H1 (cell line): ENCODE measurements around the gene GP9. TPM values are rescaled to one million over a fixed set of nuclear protein-coding genes. Genes with fewer than 3 reads are reported as not detected.

Experiments
- CTCF ChIA-PET: fragments of 300-600 bp; sonication (Branson Sonifier 250); formaldehyde crosslinking; loops from one replicate; lab custom pipeline; 2021; ENCODE audit not compliant: partially characterized antibody; lab: Charles Lee
- POLR2A ChIA-PET: fragments of 300-600 bp; sonication (Branson Sonifier 250); formaldehyde crosslinking; loops from one replicate; lab custom pipeline; 2021; ENCODE audit warnings: inconsistent platforms; ENCODE audit not compliant: partially characterized antibody; lab: Charles Lee
- DNase-seq, 2 experiments: peaks; one replicate each; pipeline versions ENCODE4 v3.0.0 to v3.0.0-alpha.2; 2010 to 2022; ENCODE audit warnings: low spot score in 2 of 2, low read depth in 1 of 2, mixed read lengths in 1 of 2
- FAIRE-seq: peaks from 2 replicates; lab custom pipeline; 2011; peaks lifted over from hg19 to GRCh38; lab: Jason Lieb, UNC
- H2AFZ ChIP-seq: 2 replicates; pipeline ENCODE4 v1.8.1; 2012; ENCODE audit warnings: low read length, inconsistent platforms
- H2AK5ac ChIP-seq: 2 replicates; pipeline ENCODE4 v1.6.1; 2013; ENCODE audit warnings: low read depth, low read length
- H2BK120ac ChIP-seq: replicated peaks from 2 replicates; pipeline ENCODE3; 2013; ENCODE audit warnings: low read depth, low read length, inconsistent platforms
- H2BK12ac ChIP-seq: 2 replicates; pipeline ENCODE4 v1.6.1; 2013; ENCODE audit warnings: low read depth, low read length
- H2BK15ac ChIP-seq: 2 replicates; pipeline ENCODE4 v1.6.1; 2013; ENCODE audit warnings: low read length
- H2BK20ac ChIP-seq: 2 replicates; pipeline ENCODE4 v1.6.1; 2013; ENCODE audit warnings: low read length
- H2BK5ac ChIP-seq: 2 replicates; pipeline ENCODE4 v1.6.1; 2013; ENCODE audit warnings: low read depth, low read length
- H3K14ac ChIP-seq: 2 replicates; pipeline ENCODE4 v1.6.1; 2013; ENCODE audit warnings: inconsistent platforms; ENCODE audit not compliant: insufficient read length
- H3K18ac ChIP-seq: 2 replicates; pipeline ENCODE4 v1.6.1; 2013; ENCODE audit warnings: low read length; ENCODE audit errors: extremely low read depth
- H3K23ac ChIP-seq: 2 replicates; pipeline ENCODE4 v1.6.1; 2013; ENCODE audit warnings: inconsistent platforms; ENCODE audit not compliant: insufficient read length
- H3K23me2 ChIP-seq: 2 replicates; pipeline ENCODE4 v1.6.1; 2013; ENCODE audit warnings: low read depth, low read length
- H3K27ac ChIP-seq: 2 replicates; pipeline ENCODE4 v1.6.1; 2011; ENCODE audit warnings: low read depth, low read length, inconsistent platforms
- H3K27me3 ChIP-seq, 4 experiments: replicated peaks in 1 of 4; 1 replicate in 1 of 4; 2 replicates in 3 of 4; pipeline versions ENCODE4 v1.6.1 to v1.8.1; 2011 to 2013; ENCODE audit warnings: low read length in 3 of 4, mild to moderate bottlenecking in 3 of 4, inconsistent platforms in 2 of 4, mixed read lengths in 2 of 4, moderate library complexity in 1 of 4; ENCODE audit not compliant: control insufficient read depth in 3 of 4, insufficient read depth in 3 of 4; ENCODE audit errors: extremely low read depth in 1 of 4
- H3K36me3 ChIP-seq, 4 experiments: 2 replicates each; pipeline versions ENCODE4 v1.6.1 to v1.8.1; 2011 to 2013; ENCODE audit warnings: mild to moderate bottlenecking in 4 of 4, low read length in 3 of 4, moderate library complexity in 2 of 4, control low read depth in 1 of 4, inconsistent platforms in 1 of 4; ENCODE audit not compliant: insufficient read depth in 4 of 4, control insufficient read depth in 2 of 4
- H3K4ac ChIP-seq: replicated peaks from 2 replicates; pipeline ENCODE3; 2013; ENCODE audit warnings: low read length, low read depth, mixed read lengths, inconsistent platforms; ENCODE audit not compliant: insufficient read length
- H3K4me1 ChIP-seq, 4 experiments: replicated peaks in 1 of 4; 1 replicate in 1 of 4; 2 replicates in 3 of 4; pipeline versions ENCODE4 v1.6.1 to v1.8.1; 2011 to 2013; ENCODE audit warnings: low read length in 3 of 4, inconsistent platforms in 2 of 4, mixed read lengths in 1 of 4; ENCODE audit not compliant: insufficient read depth in 4 of 4, control insufficient read depth in 3 of 4
- H3K4me2 ChIP-seq, 2 experiments: 2 replicates each; pipeline versions ENCODE4 v1.6.1 to v1.8.1; 2011 to 2013; ENCODE audit warnings: low read depth in 2 of 2, low read length in 2 of 2, control low read depth in 1 of 2, inconsistent platforms in 1 of 2, mild to moderate bottlenecking in 1 of 2; ENCODE audit not compliant: insufficient read depth in 1 of 2
- H3K4me3 ChIP-seq, 4 experiments: fragments of 200-600, 300-600 bp in 1 of 4; sonication (generic), shearing (Covaris generic), sonication (Bioruptor Twin) in 1 of 4; 2 replicates each; pipeline versions ENCODE4 v1.5.1 to v1.8.1; 2011 to 2016; ENCODE audit warnings: low read length in 4 of 4, low read depth in 3 of 4, control low read depth in 2 of 4, inconsistent platforms in 2 of 4, mild to moderate bottlenecking in 2 of 4, mixed read lengths in 1 of 4, moderate library complexity in 1 of 4; ENCODE audit not compliant: insufficient read depth in 2 of 4; ENCODE audit errors: extremely low read depth in 1 of 4
- H3K56ac ChIP-seq: replicated peaks from 2 replicates; pipeline ENCODE3; 2013; ENCODE audit warnings: low read depth, mild to moderate bottlenecking, mixed read lengths, low read length, inconsistent platforms; ENCODE audit not compliant: insufficient read length
- H3K79me1 ChIP-seq: 2 replicates; pipeline ENCODE4 v1.6.1; 2013; ENCODE audit warnings: low read depth, low read length, control low read depth
- H3K79me2 ChIP-seq, 2 experiments: 2 replicates each; pipeline versions ENCODE4 v1.6.1 to v1.8.1; 2012 to 2013; ENCODE audit warnings: low read length in 2 of 2, mild to moderate bottlenecking in 2 of 2, inconsistent platforms in 1 of 2; ENCODE audit not compliant: insufficient read depth in 2 of 2, control insufficient read depth in 1 of 2
- H3K9ac ChIP-seq, 4 experiments: replicated peaks in 1 of 4; 1 replicate in 1 of 4; 2 replicates in 3 of 4; pipeline versions ENCODE4 v1.6.1 to v1.8.1; 2011 to 2013; ENCODE audit warnings: low read depth in 3 of 4, low read length in 3 of 4, control low read depth in 2 of 4, mild to moderate bottlenecking in 2 of 4, moderate library complexity in 2 of 4, inconsistent platforms in 1 of 4; ENCODE audit errors: extremely low read depth in 1 of 4
- H3K9me3 ChIP-seq, 2 experiments: 2 replicates each; pipeline versions ENCODE4 v1.6.1 to v1.8.1; 2012 to 2013; ENCODE audit warnings: mild to moderate bottlenecking in 2 of 2, moderate library complexity in 2 of 2, control low read depth in 1 of 2, inconsistent platforms in 1 of 2, low read depth in 1 of 2, low read length in 1 of 2, mixed read lengths in 1 of 2; ENCODE audit not compliant: insufficient read depth in 2 of 2
- H4K20me1 ChIP-seq, 2 experiments: replicated peaks in 1 of 2; 2 replicates each; pipeline versions ENCODE3 to v1.8.1; 2011 to 2013; ENCODE audit warnings: inconsistent platforms in 2 of 2, low read length in 2 of 2, mild to moderate bottlenecking in 1 of 2; ENCODE audit not compliant: insufficient read depth in 2 of 2, control insufficient read depth in 1 of 2
- H4K5ac ChIP-seq: 2 replicates; pipeline ENCODE4 v1.6.1; 2013; ENCODE audit warnings: low read length, low read depth, mixed read lengths, inconsistent platforms; ENCODE audit not compliant: insufficient read length
- H4K8ac ChIP-seq: 2 replicates; pipeline ENCODE4 v1.8.0; 2013; ENCODE audit warnings: mild to moderate bottlenecking, moderate library complexity, low read length, inconsistent platforms; ENCODE audit not compliant: insufficient read depth; ENCODE audit errors: extremely low read depth
- H4K91ac ChIP-seq: replicated peaks from 2 replicates; pipeline ENCODE3; 2013; ENCODE audit warnings: low read length, mixed read lengths, inconsistent platforms; ENCODE audit not compliant: insufficient read length
- BCL11A ChIP-seq, 2 experiments: IDR thresholded peaks; one replicate each; pipeline ENCODE4 v1.6.1; 2011; ENCODE audit warnings: low read depth in 2 of 2, low read length in 2 of 2, mild to moderate bottlenecking in 2 of 2
- EP300 ChIP-seq, 2 experiments: IDR thresholded peaks; 1 replicate in 1 of 2; 2 replicates in 1 of 2; pipeline ENCODE4 v1.6.1; 2011 to 2012; ENCODE audit warnings: low read depth in 2 of 2, low read length in 2 of 2, mild to moderate bottlenecking in 2 of 2, borderline replicate concordance in 1 of 2, inconsistent platforms in 1 of 2, moderate library complexity in 1 of 2
- HDAC6 ChIP-seq: IDR thresholded peaks from one replicate; pipeline ENCODE4 v1.7.1; 2012; ENCODE audit warnings: low read depth, mild to moderate bottlenecking, inconsistent platforms, low read length, moderate library complexity
- POU5F1 ChIP-seq: IDR thresholded peaks from 2 replicates; pipeline ENCODE4 v1.6.1; 2011; ENCODE audit warnings: low read depth, mild to moderate bottlenecking, low read length, moderate library complexity
- RBBP5 ChIP-seq: IDR thresholded peaks from 2 replicates; pipeline ENCODE4 v1.7.1; 2012; ENCODE audit warnings: low read depth, mild to moderate bottlenecking, inconsistent platforms, low read length, moderate library complexity, borderline replicate concordance
- WGBS, 2 experiments: shearing (Covaris generic) in 1 of 2; methylation state at CpG; one replicate each; pipeline versions ENCODE4 v1.1.6 to v1.1.7; 2013 to 2015; ENCODE audit warnings: low lambda C conversion rate in 2 of 2, mixed read lengths in 2 of 2, inconsistent platforms in 1 of 2, low coverage in 1 of 2, missing lambda C conversion rate in 1 of 2; ENCODE audit not compliant: insufficient replicate concordance in 2 of 2, insufficient coverage in 1 of 2, insufficient read length in 1 of 2; ENCODE audit errors: extremely low coverage in 1 of 2, missing lambda C conversion rate in 1 of 2; 5-methylcytosine and 5-hydroxymethylcytosine counted together
- polyA plus RNA-seq, 7 experiments: library from polyadenylated mRNA; depleted of rRNA in 3 of 7; stranded (reverse) in 5 of 7; unstranded in 2 of 7; fragments of >200 nt in 5 of 7; fragments of 200-250 nt in 2 of 7; gene quantifications; 1 replicate in 5 of 7; 2 replicates in 1 of 7; 4 replicates in 1 of 7; pipeline versions ENCODE4 v1.2.1 to v1.2.3, GENCODE V29; 2011 to 2013; ENCODE audit warnings: missing spikeins in 2 of 7, mixed read lengths in 2 of 7
- total RNA-seq: library from RNA; stranded (reverse); fragmentation: NEBNext Ultra II Directional; extraction: Animal tissue kit (Norgen Biotek cat#: 25700); gene quantifications from 2 replicates; pipeline ENCODE4 v1.2.1, GENCODE V29; 2021

Gene GP9
- total and polyA plus RNA-seq, 2 of the 8 experiments (the other 6 are each of a cell fraction or from before 2014, with no cell fraction given): not detected

DNA sequence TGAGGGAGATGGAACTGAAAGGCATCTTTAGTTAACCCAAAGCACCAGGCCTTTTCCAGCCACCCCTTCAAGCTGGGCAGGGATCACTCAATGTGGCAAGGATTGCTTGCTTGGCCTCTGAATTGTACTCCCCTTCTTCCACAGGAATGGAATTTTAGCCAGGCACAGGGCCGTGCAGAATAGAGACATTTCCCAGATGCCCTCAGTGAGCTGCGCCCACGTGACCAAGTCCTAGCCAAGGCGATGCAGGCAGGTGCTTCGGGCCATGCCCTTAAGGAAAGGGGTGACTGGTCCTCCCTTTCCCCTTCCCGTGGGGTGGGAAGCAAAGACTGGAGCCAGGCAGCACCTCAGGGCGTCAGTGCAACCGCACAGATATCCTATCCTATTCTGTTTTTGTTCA lies 17.9 kb downstream of the GP9 start:
- no peak overlapping the region for H2AK5ac ChIP-seq
- no peak overlapping the region for H2BK12ac ChIP-seq
- no peak overlapping the region for H2BK15ac ChIP-seq
- H4K8ac ChIP-seq: no peak overlapping the region
- H3K36me3 ChIP-seq: no peaks in the 10 kb centered on the region
- H3K56ac ChIP-seq: no peak overlapping the region
- no peak overlapping the region for H4K91ac ChIP-seq
- no peak overlapping the region for H3K4me2 ChIP-seq
- H4K20me1 ChIP-seq: no peaks in the 10 kb centered on the region
- no peak overlapping the region for H3K14ac ChIP-seq
- no peak overlapping the region for H2BK20ac ChIP-seq
- no peak overlapping the region for H2BK5ac ChIP-seq
- no peak overlapping the region for H3K4me3 ChIP-seq
- H2BK120ac ChIP-seq: no peak overlapping the region
- no peaks in the 10 kb centered on the region for H3K27me3 ChIP-seq
- no peaks in the 10 kb centered on the region for H3K4me1 ChIP-seq
- ChIA-PET CTCF (interaction anchor here (2.3 kb wide), 1 partner anchor 25 kb away, joined by 11 read pairs; no protein-coding TSS in a partner anchor), POLR2A (interaction anchor here (0.6 kb wide), 1 partner anchor 278 kb away, joined by 3 read pairs; no protein-coding TSS in a partner anchor)
- DNase-seq (no peak), FAIRE-seq (no peak)
- WGBS, 2 experiments: 84% methylated on average over 7 of the region's 8 CpGs; no CpG with 5 or more reads in 1 of the 2 experiments
- no peaks in the 10 kb centered on the region for H3K23me2 ChIP-seq
- no peak overlapping the region for H2AFZ ChIP-seq
- H3K27ac ChIP-seq: no peak overlapping the region
- H3K9ac ChIP-seq: no peak overlapping the region
- no peak overlapping the region for H3K4ac ChIP-seq
- H3K23ac ChIP-seq: no peak overlapping the region
- no peak overlapping the region for H3K18ac ChIP-seq
- no peaks in the 10 kb centered on the region for H3K79me2 ChIP-seq
- H3K79me1 ChIP-seq: no peaks in the 10 kb centered on the region
- no peak for TF ChIP-seq POU5F1
- no peak for TF ChIP-seq BCL11A (IDR thresholded peaks at IDR 0.05; ENCODE audit: low read depth in 2 of 2, low read length in 2 of 2)
- no peak for TF ChIP-seq EP300 (IDR thresholded peaks at IDR 0.05; ENCODE audit: borderline replicate concordance in 1 of 2, low read depth in 2 of 2, low read length in 2 of 2)
- TF ChIP-seq HDAC6: no peak
- no peak for TF ChIP-seq RBBP5
- H4K5ac ChIP-seq: no peak overlapping the region
- no peaks in the 10 kb centered on the region for H3K9me3 ChIP-seq
